NCI-H2029 (cell line): ENCODE data around the gene XYLB.
"Not testable (repeated sequence)": the region's sequence is repeated elsewhere in the genome, so short reads cannot be mapped to it uniquely, and the experiment has no call there.

Experiments used
- DNase-seq: peaks from one replicate; lab custom pipeline; 2025; lab: John Stamatoyannopoulos, UW

The XYLB gene

GRCh38 chr3:38396239-38396638 lies 49.7 kb downstream of the XYLB start:
- DNase-seq = no peak

GRCh38 chr3:38396861-38397260 lies 50.3 kb downstream of the XYLB start:
- DNase-seq = no peak

GRCh38 chr3:38397320-38397719 lies 50.7 kb downstream of the XYLB start:
- no peak for DNase-seq

- DNase-seq = no peak
These were observed 54.8 kb downstream of the XYLB start for GRCh38 chr3:38401246-38401962.

- DNase-seq = no peak
These were observed 57.7 kb downstream of the XYLB start for GRCh38 chr3:38404286-38404685.

GRCh38 chr3:38411591-38411990 lies 65.0 kb downstream of the XYLB start:
- no peak for DNase-seq

- not testable (repeated sequence) for DNase-seq
These were observed 74.2 kb downstream of the XYLB start for GRCh38 chr3:38420758-38421157.

- no peak for DNase-seq
These were observed 75.2 kb downstream of the XYLB start for GRCh38 chr3:38421679-38422336.

- DNase-seq = not testable (repeated sequence)
These were observed 80.3 kb downstream of the XYLB start for GRCh38 chr3:38426798-38427426.

- DNase-seq = not testable (repeated sequence)
These were observed 86.5 kb downstream of the XYLB start for GRCh38 chr3:38432871-38433658.

- not testable (repeated sequence) for DNase-seq
These were observed 87.1 kb downstream of the XYLB start for GRCh38 chr3:38433661-38434060.

GRCh38 chr3:38438436-38439069 lies 92.0 kb downstream of the XYLB start:
- not testable (repeated sequence) for DNase-seq

GRCh38 chr3:38443205-38443604 lies 96.6 kb downstream of the XYLB start:
- DNase-seq = not testable (repeated sequence)

GRCh38 chr3:38446085-38446686 lies 99.6 kb downstream of the XYLB start:
- no peak for DNase-seq

- no peak for DNase-seq
These were observed 100.2 kb downstream of the XYLB start for GRCh38 chr3:38446812-38447211.

- no peak for DNase-seq
These were observed 104.3 kb downstream of the XYLB start for GRCh38 chr3:38450853-38451252.

- DNase-seq = peak; percentile 82
These were observed 106.7 kb downstream of the XYLB start, which contains the start of gene ACVR2B for GRCh38 chr3:38453075-38453912. Gene ACVR2B, plus strand, starts transcription at chr3:38453890. Its CDS starts 433 bp downstream, at chr3:38454323.

- no peak for DNase-seq
These were observed 107.3 kb downstream of the XYLB start for GRCh38 chr3:38453913-38454177.

- peak; percentile 53 for DNase-seq
These were observed 107.7 kb downstream of the XYLB start for GRCh38 chr3:38454178-38454883.
